ENCODE results near the gene DHRS3. TPM values are rescaled to one million over a fixed set of nuclear protein-coding genes. Genes with fewer than 3 reads are reported as not detected.
"Not testable (repeated sequence)": the region's sequence is repeated elsewhere in the genome, so short reads cannot be mapped to it uniquely, and the experiment has no call there.

Gene DHRS3
- total RNA-seq, 1 donor = 161 TPM

DNA sequence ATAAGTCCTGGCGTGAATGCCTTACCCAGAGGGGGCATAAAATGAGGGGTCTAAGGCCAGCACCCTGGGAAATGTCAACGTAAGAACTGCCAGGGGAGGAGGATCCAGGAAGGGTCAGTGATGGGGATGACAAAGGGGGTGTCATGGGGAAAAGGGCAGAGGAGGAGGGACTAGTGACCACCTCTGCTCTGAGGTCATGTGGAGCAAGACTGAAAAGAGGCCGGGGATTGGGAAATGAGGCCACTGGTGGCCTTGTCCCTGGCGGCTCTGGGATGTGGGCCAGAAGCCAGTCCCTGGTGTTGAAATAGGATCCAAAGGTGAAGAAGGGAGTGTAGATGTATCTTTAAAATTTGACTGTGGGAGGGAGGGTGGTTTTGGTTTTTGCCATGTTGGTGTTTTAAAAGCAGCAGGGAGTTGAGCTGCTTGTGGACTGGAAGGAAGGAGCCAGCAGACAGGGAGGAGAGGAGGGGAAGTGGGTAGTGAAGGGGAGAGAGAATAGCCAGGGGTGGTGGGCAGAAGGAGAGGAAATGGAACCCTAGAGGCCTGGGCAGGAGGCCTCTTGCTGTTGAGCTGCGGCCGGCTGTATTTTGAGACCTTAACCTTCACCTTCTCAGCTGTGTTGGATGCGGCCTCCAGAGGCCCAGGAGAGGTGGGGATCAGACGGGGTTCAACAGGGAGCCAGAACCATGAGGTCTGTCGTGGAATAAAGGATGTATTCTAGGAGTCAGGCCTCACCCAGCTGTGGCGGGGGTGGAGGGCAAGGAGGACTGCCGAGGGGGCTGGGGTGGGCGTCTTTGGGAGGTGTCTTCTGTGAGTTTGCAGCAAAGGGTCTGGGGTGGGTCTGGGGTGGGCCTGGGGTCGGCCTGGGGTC is 92.5 kb downstream of the DHRS3 start:
- no peak overlapping the region for H3K4me3 ChIP-seq (ENCODE audit: insufficient read depth, low read length)
- no peak overlapping the region for H3K4me2 ChIP-seq (ENCODE audit: insufficient read depth, low read length)
- TF ChIP-seq, protein P1, sequence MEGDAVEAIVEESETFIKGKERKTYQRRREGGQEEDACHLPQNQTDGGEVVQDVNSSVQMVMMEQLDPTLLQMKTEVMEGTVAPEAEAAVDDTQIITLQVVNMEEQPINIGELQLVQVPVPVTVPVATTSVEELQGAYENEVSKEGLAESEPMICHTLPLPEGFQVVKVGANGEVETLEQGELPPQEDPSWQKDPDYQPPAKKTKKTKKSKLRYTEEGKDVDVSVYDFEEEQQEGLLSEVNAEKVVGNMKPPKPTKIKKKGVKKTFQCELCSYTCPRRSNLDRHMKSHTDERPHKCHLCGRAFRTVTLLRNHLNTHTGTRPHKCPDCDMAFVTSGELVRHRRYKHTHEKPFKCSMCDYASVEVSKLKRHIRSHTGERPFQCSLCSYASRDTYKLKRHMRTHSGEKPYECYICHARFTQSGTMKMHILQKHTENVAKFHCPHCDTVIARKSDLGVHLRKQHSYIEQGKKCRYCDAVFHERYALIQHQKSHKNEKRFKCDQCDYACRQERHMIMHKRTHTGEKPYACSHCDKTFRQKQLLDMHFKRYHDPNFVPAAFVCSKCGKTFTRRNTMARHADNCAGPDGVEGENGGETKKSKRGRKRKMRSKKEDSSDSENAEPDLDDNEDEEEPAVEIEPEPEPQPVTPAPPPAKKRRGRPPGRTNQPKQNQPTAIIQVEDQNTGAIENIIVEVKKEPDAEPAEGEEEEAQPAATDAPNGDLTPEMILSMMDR (IDR thresholded peaks at IDR 0.05; ENCODE audit: extremely low read depth, low read depth, low read length) = no peak
- H2AFZ ChIP-seq (ENCODE audit: low read length) = peak overlapping the region; percentile 31
- no peaks in the 10 kb centered on the region for H3K9me3 ChIP-seq (ENCODE audit: low read depth, low read length)
- peaks cover 12% of the 10 kb centered on the region for H3K4me1 ChIP-seq (ENCODE audit: insufficient read depth, low read length)
- no peaks in the 10 kb centered on the region for H3K36me3 ChIP-seq (ENCODE audit: insufficient read depth, low read length)
- H4K20me1 ChIP-seq (ENCODE audit: insufficient read depth, low read length) = no peaks in the 10 kb centered on the region
- H3K79me2 ChIP-seq (ENCODE audit: insufficient read depth, low read length) = no peaks in the 10 kb centered on the region
- no peaks in the 10 kb centered on the region for H3K27me3 ChIP-seq (ENCODE audit: insufficient read depth, low read length)
- DNase-seq (ENCODE audit: insufficient read length, low spot score, missing footprints) = peak; percentile 72
- no peak overlapping the region for H3K27ac ChIP-seq (ENCODE audit: low read depth, low read length)

DNA sequence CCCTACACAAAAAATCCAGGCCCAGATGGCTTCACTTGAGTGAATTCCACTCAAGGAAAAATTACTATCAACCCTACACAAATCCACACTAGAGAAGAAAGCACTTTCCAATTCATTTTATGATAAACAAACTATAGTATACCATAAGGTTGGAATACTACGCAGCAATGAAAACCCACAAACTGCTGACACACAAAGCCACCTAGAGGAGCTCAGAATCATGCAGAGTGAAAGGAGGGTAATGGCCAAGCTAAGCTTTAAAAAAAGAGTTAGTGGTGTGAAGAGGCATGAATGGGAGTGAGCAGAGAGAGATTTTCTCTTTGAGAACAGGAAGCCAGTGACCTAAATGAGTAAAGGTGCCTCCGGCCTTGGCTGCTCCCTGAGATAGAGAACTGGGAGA is 93.7 kb downstream of the DHRS3 start:
- DNase-seq (ENCODE audit: insufficient read length, low spot score, missing footprints) = no peak
- H3K9me3 ChIP-seq (ENCODE audit: low read depth, low read length) = no peaks in the 10 kb centered on the region
- peaks cover 17% of the 10 kb centered on the region for H3K4me1 ChIP-seq (ENCODE audit: insufficient read depth, low read length)

DNA sequence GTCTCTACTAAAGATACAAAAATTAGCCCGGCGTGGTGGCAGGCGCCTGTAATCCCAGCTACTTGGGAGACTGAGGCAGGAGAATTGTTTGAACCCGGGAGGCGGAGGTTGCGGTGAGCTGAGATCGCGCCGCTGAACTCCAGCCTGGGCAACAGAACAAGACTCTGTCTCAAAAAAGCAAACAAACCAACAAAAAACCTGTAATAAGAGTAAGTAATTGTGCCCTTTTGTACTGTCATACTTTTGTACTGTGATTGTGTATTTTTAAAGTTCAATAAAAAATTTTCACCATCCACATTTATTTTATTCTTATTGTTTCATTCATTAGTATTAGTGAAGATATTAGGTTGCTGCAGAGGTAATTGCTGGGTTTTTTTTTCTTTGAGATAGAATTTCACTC is 95.2 kb downstream of the DHRS3 start:
- H3K4me3 ChIP-seq (ENCODE audit: insufficient read depth, low read length); DNase-seq (ENCODE audit: insufficient read length, low spot score, missing footprints); H3K27me3 ChIP-seq (ENCODE audit: insufficient read depth, low read length); H4K20me1 ChIP-seq (ENCODE audit: insufficient read depth, low read length); H3K79me2 ChIP-seq (ENCODE audit: insufficient read depth, low read length); H3K36me3 ChIP-seq (ENCODE audit: insufficient read depth, low read length); H3K9me3 ChIP-seq (ENCODE audit: low read depth, low read length); H2AFZ ChIP-seq (ENCODE audit: low read length); H3K27ac ChIP-seq (ENCODE audit: low read depth, low read length); H3K4me2 ChIP-seq (ENCODE audit: insufficient read depth, low read length): not testable (repeated sequence)
- peaks cover 16% of the 10 kb centered on the region for H3K4me1 ChIP-seq (ENCODE audit: insufficient read depth, low read length)

More for the DNA sequence above, 93.7 kb downstream of the DHRS3 start:
- H4K20me1 ChIP-seq (ENCODE audit: insufficient read depth, low read length) = no peaks in the 10 kb centered on the region
- H3K27me3 ChIP-seq (ENCODE audit: insufficient read depth, low read length) = no peaks in the 10 kb centered on the region
- H3K4me3 ChIP-seq (ENCODE audit: insufficient read depth, low read length) = no peak overlapping the region
- TF ChIP-seq, protein P1 (IDR thresholded peaks at IDR 0.05; ENCODE audit: extremely low read depth, low read depth, low read length) = no peak
- H3K36me3 ChIP-seq (ENCODE audit: insufficient read depth, low read length) = no peaks in the 10 kb centered on the region
- H3K27ac ChIP-seq (ENCODE audit: low read depth, low read length) = no peak overlapping the region
- no peak overlapping the region for H2AFZ ChIP-seq (ENCODE audit: low read length)
- no peaks in the 10 kb centered on the region for H3K79me2 ChIP-seq (ENCODE audit: insufficient read depth, low read length)
- H3K4me2 ChIP-seq (ENCODE audit: insufficient read depth, low read length) = no peak overlapping the region

DNA sequence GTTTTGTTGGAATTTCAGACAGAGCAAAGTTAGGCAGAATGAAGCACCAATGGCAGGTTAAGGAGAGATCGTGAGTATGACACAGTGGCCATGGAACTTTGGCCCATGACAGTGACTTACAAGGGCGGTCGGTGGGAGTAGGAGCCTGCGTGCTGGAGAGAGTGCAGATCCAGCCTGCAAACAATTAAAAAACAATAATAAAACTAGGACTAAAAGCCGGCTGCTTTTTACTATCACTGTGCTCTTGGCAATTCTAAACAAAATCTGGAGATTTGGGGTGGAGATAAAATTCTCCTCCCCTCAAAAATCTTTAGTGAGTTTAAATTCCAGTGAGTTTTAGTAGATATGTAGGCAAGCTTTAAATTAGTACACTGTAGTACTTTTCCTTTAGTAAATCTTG is 96.9 kb downstream of the DHRS3 start:
- Histone ChIP-seq H3K79me2 (ENCODE audit: insufficient read depth, low read length) (no peaks in the 10 kb centered on the region), H3K27me3 (ENCODE audit: insufficient read depth, low read length) (no peaks in the 10 kb centered on the region), H3K36me3 (ENCODE audit: insufficient read depth, low read length) (no peaks in the 10 kb centered on the region), H4K20me1 (ENCODE audit: insufficient read depth, low read length) (no peaks in the 10 kb centered on the region), H3K4me3 (ENCODE audit: insufficient read depth, low read length) (no peak overlapping the region), H3K4me1 (ENCODE audit: insufficient read depth, low read length) (peaks cover 15% of the 10 kb centered on the region), H3K9me3 (ENCODE audit: low read depth, low read length) (no peaks in the 10 kb centered on the region), H2AFZ (ENCODE audit: low read length) (no peak overlapping the region), H3K27ac (ENCODE audit: low read depth, low read length) (no peak overlapping the region), H3K4me2 (ENCODE audit: insufficient read depth, low read length) (no peak overlapping the region)
- DNase-seq (ENCODE audit: insufficient read length, low spot score, missing footprints) = no peak
- TF ChIP-seq, protein P1 (IDR thresholded peaks at IDR 0.05; ENCODE audit: extremely low read depth, low read depth, low read length) = no peak

All from osteoblast (primary cell).